HG03025 (cell line): ENCODE measurements around the gene CPSF3.

ENCODE experiments used
- ATAC-seq: cut with Tn5 transposase; IDR thresholded peaks from one replicate; pipeline ENCODE4 v1.9.1; 2021; ENCODE audit warnings: mild to moderate bottlenecking, moderate library complexity; ENCODE audit not compliant: unreplicated experiment, low FRiP score

Gene CPSF3

GRCh38 chr2:9416962-9417316, 6.5 kb upstream of the CPSF3 start:
- no peak for ATAC-seq

DNA sequence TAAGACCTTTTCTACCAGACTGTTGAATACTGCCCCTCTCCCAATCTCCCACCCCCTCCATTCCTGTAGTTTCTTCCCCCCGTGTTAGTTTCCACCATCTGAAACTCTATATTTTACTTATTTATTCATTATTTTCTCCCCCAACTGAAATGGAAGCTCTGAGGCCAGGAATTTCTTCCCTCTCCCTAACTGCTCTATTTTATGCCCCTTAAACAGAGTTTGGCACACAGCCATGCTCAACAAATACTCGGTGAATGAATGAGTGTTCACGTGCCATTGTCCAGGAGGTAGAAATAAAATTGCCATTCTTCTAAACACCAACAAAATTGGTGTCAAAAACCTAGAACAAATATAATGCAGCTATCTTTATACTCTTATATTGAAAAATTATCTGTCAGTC, 5.7 kb upstream of the CPSF3 start:
- no peak for ATAC-seq

DNA sequence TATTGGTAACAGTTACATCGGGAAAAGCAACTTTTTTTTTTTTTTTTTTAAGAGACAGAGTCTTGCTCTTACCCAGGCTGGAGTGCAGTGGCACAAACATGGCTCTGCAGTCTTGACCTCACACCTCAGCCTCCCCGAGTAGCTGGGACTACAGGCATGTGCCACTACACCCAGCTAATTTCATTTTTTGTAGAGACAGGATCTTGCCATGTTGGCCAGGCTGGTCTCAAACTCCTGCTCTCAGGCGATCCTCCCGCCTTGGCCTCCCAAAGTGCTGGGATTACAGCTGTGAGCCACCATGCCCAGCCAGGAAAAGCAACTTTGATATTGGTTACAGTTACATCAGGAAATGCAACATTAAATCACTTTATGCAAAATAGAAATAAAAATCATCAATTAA, 4.7 kb upstream of the CPSF3 start:
- ATAC-seq = no peak

DNA sequence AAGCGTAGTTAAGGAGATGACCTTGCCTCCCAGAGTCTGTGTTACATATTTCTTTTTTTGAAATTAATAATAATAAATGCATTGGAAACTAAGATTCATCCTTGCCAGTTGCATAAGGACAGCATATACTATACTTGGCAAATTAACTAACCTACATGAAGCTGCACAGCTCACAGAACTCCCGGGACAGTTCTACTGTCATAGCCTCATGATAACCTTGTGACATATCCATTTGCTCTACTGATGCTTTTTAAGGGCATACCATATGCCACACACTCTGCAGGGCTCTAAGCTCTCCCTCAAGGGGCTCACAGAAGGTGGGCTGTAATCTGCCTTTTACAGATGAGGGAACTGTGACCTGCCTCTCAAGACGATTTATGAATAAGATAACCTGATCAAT, 3.9 kb upstream of the CPSF3 start:
- ATAC-seq = no peak

DNA sequence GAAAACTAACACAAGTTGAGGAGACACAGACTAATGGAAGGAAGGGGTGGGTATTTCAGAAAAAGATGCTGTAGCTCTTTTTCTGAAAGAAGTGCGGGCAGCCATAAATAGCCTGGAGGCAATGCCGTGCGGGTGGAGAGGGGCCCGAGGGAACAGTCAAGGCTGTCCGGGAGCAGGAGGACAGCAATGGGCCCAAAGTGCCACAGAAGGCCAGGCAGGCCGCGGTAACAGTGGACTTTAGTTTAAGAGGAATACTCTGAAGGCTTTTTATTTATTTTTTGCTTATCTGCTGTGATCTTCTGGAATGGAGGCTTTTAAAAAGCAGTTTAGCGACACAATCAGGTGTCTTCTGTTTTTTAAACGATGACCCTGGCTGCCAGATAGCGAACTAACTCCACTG, 3.0 kb upstream of the CPSF3 start:
- ATAC-seq = no peak

GRCh38 chr2:9422321-9423099, 944 bp upstream of the CPSF3 start:
- peak; percentile 31 for ATAC-seq

- ATAC-seq = no peak
These were observed 443 bp downstream of the CPSF3 start for GRCh38 chr2:9423922-9424272.

GRCh38 chr2:9424447-9425164, 1.2 kb downstream of the CPSF3 start:
- no peak for ATAC-seq

DNA sequence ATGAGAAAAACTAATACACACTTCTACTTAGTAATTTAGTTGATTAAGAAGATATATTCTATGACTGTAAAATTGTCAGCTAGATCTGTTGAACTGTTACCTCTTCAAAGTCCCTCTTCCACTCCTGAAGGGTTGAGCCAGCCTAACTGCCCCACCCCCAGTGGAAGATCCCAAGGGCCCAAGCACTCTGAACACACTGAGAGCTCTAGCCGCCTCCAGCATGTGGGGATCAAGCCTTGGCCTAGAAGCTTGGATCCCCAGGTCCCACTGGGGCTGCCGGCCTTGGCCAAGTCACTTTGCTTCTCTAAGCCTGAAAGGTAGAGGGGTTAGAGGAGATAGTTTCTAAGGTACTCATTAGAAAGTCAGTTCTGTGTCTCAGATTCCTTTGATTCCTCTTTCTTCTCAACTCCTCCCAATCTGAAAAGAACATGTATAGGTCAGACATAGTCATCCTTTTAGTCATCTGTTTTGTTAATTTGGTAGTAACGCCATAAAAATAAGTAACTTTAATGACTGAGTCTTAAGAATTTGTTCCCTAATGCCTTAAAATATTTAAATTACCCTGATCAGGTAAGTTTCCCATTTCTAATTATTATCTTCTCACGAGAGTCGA, 5.6 kb downstream of the CPSF3 start:
- no peak for ATAC-seq

DNA sequence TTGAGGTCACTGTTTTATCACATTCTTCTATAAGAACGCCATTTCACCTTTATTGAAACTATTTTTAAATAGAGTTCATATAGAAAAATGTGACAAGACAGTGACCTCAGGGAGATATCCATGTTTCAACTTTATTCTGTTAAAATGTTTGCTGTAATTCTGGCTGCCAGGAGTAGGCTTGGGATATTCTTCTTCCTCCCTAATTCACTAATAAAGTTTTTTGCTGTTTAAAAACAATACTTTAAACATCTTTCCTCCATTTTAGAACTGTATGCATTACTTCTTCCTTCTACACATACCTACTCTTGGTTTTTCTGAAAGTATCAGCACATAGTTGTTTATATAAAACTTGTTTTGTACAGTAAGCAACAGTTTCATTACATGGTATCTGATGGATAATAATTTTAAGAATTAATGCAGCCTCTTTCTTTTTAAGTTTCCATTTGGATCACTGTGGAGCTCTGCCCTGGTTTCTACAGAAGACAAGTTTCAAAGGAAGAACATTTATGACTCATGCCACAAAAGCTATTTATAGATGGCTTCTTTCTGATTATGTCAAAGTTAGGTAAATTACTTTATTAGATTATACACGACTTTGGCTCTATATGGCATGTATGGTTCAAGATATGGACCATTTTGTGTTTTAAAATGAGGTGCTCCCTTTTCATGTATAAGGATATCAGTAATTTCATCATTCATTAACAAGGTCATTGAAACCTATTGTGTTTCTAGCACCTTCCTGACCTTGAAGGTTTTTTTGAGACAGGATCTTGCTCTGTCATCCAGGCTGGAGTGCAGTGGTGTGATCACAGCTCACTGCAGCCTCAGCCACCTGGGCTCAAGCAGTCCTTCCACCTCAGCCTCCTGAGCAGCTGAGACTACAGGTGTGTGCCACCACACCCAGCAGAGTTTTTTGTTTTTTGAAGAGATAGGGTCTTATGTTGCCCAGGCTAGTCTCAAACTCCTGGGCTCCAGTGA, 7.2 kb downstream of the CPSF3 start:
- no peak for ATAC-seq

DNA sequence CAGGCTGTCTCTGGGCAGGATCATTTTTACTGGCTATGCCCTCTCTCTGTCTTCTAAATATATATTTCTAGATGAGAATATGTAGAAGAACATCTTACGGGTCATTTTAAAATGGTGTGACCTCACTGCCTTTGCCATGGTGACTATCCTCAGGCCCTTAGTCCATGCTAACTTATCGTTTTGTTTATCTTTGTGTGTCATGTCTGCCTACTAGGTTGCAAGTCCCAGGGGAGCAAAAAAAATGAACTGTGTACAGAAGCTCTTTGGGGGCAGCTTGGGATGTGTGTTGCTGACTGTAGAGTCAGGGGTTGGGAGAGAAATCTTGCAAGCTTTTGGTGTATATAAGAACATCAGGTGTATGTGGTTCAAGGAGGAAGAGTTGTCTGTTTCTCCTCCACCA, 11.0 kb downstream of the CPSF3 start:
- ATAC-seq = no peak

DNA sequence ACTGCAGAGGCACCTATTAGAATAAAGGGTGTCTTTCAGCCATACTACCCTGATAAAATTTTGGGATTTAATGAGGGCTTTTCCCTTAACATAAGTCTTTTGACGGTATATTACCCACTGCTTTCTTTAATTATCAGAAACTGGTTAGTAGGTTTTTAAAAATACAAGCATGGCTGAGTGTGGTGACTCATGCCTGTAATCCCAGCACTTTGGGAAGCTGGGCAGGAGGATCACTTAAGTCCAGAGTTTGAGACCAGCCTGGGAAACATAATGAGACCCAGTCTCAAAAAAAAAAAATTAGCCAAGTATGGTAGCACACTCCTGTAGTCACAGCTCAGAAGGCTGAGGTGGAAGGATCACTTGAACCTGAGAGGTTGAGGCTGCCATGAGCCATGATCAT, 16.1 kb downstream of the CPSF3 start:
- no peak for ATAC-seq

- ATAC-seq = no peak
These were observed 16.7 kb downstream of the CPSF3 start for GRCh38 chr2:9440058-9440727.

DNA sequence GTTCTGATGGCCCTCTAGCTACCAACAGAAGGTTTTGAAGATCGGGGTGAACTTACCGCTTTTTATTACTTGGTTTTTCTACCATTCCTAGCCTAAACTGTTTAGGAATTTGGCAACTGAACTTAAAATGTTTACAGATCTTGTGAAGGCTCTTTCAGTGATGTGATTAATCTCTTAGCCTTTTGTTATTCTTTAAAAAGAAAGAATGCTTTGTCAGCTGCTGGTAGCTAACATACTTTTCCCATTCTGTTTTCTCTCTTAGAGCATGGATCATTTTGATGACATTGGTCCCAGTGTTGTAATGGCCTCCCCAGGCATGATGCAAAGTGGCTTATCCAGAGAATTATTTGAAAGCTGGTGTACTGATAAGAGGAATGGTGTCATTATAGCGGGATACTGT, 18.1 kb downstream of the CPSF3 start:
- no peak for ATAC-seq

- no peak for ATAC-seq
These were observed 20.1 kb downstream of the CPSF3 start for GRCh38 chr2:9443526-9443925.

DNA sequence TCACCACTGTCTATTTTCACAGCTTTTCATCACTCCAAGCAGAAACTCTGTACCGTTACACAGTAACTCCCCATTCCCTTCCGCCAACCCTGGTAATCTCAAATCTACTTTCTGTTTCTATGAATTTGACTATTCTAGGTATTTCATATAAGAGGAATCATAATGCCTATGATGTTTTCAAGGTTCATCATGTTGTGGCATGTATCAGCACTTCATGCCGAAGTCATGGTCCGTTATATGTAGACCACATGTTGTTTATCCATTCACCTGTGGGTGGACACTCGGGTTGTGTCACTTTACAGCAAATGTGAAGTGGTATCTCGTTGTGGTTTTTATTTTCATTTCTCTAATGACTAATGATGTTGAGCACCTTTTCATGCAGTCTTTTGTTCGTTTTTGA, 21.6 kb downstream of the CPSF3 start:
- no peak for ATAC-seq

DNA sequence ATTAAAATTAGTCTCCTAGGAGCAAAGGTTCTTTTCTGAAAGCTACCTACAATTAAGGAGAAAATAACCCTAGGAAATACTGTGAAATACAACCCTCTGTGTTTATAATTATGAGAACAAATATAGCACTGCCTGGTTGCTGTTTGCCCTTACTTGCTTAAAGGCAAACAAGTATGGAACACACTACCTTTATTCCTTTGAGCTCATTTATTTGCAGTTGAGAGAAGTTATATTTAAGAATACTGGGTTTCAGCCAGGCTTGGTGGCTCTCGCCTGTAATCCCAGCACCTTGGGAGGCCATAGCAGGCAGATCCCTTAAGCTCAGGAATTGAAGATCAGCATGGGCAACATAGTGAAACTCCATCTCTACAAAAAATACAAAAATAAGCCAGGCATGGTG, 27.8 kb downstream of the CPSF3 start:
- no peak for ATAC-seq

GRCh38 chr2:9460441-9461017, 37.1 kb downstream of the CPSF3 start:
- ATAC-seq = no peak

DNA sequence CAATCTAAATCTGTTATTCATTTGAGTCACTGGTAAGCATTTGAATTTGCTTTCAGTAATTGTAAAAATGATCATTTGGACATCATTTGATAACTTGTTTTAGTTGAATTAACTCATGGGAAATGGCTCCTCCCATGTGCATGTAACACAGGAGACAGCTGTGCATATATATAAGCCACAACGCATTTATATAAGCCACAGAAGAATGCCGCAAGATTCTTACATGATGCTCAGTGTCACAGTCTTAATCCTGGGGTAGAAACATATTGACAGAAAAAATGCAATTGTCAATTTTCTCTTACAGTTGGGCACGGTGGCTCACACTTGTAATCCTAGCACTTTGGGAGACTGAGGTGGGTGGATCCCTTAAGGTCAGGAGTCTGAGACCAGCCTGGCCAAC, 37.6 kb downstream of the CPSF3 start:
- no peak for ATAC-seq

DNA sequence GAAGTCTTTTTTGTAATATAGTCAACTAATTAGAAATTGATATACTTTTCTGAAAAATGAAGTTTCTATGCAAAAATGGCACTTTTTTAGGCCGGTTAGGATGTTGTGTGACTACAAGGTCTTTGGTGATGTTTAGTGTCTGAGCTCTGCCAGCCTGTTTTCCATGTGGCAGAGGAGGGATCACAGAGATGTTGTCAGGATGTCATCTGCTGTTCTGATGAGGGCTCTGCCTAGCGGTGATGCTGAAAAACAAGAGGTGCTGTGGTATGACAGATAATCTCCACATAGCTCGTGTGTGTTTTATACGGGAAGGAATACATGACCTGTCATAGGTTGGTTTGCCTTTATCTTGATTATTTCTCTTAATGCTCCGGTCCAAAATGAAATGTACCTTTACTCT, 38.9 kb downstream of the CPSF3 start:
- no peak for ATAC-seq
